GM12865 (cell line): ENCODE results near the gene TTC34.

Experiments
- DNase-seq: peaks from one replicate; pipeline ENCODE4 v3.0.0; 2010; ENCODE audit warnings: low read depth
- H3K4me3 ChIP-seq: 2 replicates; pipeline ENCODE4 v1.5.1; 2011; ENCODE audit warnings: mild to moderate bottlenecking, low read depth, low read length, control low read depth
- CTCF ChIP-seq: IDR thresholded peaks from 2 replicates; pipeline ENCODE4 v1.5.1; 2011; ENCODE audit warnings: low read length, control low read depth, low read depth, inconsistent platforms; ENCODE audit not compliant: insufficient read depth; ENCODE audit errors: missing control alignments

The TTC34 gene

GRCh38 chr1:2811533-2811918, 10.0 kb upstream of the TTC34 start:
- DNase-seq = no peak
- H3K4me3 ChIP-seq = no peak overlapping the region
- TF ChIP-seq CTCF = no peak

- DNase-seq = no peak
- H3K4me3 ChIP-seq = no peak overlapping the region
- TF ChIP-seq CTCF = no peak
These were observed 9.5 kb upstream of the TTC34 start for GRCh38 chr1:2810899-2811532.

GRCh38 chr1:2810281-2810680, 8.8 kb upstream of the TTC34 start:
- TF ChIP-seq CTCF = no peak
- no peak for DNase-seq

GRCh38 chr1:2809656-2810055, 8.2 kb upstream of the TTC34 start:
- no peak for DNase-seq
- no peak for TF ChIP-seq CTCF
- H3K4me3 ChIP-seq = no peak overlapping the region

More at GRCh38 chr1:2810281-2810680, 8.8 kb upstream of the TTC34 start:
- no peak overlapping the region for H3K4me3 ChIP-seq

GRCh38 chr1:2808831-2809605, 7.5 kb upstream of the TTC34 start:
- TF ChIP-seq CTCF = no peak
- no peak for DNase-seq
- H3K4me3 ChIP-seq = no peak overlapping the region

GRCh38 chr1:2808386-2808705, 6.9 kb upstream of the TTC34 start:
- H3K4me3 ChIP-seq = no peak overlapping the region
- no peak for TF ChIP-seq CTCF
- DNase-seq = no peak
